ENCODE results near the gene SLC39A11.

SLC39A11 gene

DNA sequence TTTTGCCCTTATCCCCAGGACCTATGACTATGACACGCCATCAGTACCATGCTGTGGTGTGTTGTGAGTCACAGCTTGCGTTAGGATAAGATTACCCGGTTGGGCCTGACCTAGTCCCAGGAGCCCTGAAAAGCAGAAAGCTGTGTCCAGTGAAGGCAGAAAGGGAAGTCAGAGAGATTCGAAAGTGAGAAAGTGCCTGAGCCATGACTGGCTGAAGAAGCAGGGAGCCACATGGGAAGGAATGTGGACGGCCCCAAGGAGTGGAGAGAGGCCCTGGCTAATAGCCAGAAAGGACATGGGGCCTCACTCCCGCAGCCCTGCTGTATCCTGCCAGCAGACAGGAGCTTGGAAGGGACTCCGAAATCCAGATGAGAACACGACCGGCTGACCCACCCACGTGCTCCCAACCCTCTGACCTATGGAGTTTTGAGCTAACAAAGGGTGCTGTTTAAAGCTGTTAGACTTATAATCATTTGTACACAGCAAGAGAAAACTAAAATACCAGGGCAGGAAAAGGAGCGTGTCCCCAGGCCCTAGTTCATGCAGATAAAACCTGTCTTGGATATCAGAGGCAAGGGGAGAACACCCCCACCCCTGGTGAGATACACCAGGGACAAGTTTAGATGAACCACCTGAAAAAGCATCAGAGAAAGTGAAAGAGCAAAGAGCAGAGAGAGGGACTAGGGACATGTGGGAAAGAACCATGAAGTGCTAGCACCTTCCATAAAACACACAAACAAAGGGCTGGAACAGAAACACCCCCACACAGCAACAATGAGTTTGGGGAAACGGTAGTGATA lies 115.3 kb downstream of the SLC39A11 start:
- peak; percentile 21 for DNase-seq (ENCODE audit: low spot score)

DNA sequence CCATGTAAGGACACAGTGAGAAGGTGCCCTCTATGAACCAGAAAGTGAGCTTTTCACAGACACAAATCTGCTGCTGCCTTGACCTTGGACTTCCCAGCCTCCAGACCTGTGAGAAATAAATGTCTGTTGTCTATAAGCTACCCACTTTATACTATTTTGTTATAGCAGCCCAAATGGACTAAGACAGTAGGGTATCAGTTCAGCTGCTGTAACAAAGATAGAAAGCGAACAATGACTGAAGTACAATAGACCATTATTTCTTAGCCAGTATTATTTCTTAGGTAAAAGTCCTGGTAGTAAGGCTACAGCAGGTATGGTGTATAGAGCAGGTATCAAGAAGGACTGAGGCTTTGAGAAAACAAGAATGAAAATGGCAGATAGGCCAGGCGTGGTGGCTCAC lies 117.0 kb downstream of the SLC39A11 start:
- DNase-seq (ENCODE audit: low spot score) = no peak

DNA sequence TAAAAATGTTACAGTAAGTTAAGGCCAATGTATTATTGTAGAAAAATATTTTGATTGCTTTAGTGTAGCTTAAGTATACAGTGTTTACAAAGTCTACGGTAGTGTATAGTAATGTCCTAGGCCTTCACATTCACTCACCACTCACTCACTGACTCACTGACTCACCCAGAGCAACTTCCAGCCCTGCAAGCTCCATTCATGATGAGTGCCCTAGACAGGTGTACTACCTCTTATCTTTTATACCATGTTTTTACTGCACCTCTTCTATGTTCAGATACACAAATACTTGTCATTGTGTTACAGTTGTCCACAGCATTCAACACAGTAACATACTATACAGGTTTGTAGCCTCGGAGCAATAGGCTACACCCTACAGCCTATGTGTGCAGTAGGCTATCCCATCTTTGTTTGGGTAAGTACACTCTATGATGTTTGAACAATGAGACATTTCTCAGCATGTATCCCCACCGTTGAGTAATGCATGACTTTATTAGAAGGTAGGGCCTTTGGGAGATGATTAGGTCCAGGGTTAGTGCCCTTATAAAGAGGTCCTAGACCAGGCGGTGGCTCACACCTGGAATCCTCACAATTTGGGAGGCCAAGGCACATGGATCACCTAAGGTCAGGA lies 117.8 kb downstream of the SLC39A11 start:
- no peak for DNase-seq (ENCODE audit: low spot score)

DNA sequence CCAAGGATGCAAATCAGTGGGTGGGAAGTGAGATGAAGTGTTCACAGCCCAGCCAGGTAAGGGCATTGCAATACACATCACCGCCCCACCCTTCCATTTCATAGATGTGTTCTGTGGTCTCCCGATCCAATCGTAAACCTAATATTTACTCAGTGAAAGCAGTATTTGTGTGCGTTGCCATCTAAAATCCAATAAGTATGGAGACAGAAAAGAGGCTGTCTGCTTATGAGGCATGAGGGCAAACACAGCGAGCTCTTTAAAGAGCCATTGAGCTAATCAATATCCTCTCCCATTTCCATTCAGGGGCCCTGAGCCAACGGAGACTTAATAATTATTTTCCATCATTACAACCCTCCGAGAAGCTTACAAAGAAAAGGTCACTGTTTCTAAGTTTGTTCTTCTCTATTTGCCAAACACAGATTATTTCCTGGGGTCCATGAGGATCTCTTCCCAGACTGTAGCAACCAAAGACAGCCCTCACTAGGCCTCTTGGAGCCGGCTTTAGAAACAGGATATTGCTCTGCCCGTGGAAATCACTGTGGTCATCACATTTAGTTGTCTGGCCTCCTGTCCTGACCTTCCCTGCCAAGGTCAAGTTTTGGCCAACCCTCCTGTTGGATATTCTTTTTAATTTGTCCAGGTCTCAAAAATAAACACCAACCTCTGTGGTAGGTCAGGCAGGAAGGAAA lies 120.1 kb downstream of the SLC39A11 start:
- no peak for DNase-seq (ENCODE audit: low spot score)

DNA sequence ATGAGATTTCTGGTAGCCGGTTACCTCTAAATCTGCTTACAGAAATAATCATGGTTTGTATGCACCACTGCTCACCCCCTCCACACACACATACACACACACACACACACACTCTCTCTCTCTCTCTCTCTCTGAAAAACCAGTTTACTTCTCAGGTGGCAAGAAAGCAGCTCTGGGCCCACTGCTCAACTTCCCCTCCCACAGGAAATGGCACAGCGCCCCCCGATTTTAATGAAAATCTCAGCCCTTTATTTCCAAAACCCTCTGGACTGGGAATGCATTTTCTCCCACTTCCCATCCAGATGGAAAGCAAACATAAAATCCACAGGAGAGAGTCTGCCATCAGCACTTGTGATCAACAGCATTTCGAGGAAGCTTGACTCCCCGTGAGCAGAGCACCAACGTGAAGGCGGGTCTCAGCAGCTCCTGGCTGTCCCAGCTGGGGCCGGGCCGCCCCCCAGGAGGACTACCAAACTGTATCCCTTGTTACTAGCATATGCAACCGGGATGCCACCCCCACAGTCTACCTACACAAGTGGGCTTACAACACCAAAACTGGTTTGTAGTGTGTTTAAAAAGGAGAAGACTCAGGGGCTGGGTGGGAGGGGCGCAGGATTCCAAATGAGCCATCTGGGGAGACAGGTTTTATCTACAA lies 121.1 kb downstream of the SLC39A11 start:
- no peak for DNase-seq (ENCODE audit: low spot score)

DNA sequence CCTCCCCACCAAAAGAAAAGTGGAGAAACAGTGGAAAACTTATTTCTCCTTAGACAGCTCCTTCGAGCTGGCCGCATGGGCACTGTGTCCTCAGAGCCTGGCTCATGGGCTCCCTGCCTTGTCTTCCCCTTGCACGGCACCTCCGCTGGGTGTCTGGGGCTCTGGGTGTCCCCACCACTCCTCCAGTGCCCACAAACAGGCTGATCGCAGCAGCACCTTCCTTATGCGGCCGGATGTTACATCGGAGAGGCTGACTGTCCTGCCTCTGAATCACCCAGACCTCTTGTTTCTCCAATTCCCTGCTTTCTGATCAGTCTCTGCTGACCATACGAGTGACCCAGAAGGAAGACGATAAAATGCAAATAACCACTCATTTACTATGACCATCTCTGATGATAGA lies 121.7 kb downstream of the SLC39A11 start:
- DNase-seq (ENCODE audit: low spot score) = no peak

DNA sequence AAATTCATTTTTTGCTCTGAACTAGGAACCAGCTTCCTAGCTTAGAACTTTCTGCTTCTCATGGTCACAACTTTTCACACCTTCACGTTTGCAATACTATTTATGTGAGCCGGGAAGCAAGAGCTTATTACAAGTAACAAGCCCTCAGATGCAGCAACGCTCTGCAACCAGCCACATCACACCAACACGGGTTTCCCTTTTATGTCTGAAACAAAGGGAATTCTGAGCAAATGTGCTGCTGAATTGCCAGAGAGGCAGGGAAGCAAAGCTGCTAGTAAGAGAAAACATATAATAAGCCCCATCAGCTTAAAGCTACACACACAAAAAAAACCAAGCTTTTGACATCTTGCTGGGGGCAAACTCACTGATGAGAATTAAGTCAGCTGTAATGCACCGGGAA lies 122.2 kb downstream of the SLC39A11 start:
- no peak for DNase-seq (ENCODE audit: low spot score)

DNA sequence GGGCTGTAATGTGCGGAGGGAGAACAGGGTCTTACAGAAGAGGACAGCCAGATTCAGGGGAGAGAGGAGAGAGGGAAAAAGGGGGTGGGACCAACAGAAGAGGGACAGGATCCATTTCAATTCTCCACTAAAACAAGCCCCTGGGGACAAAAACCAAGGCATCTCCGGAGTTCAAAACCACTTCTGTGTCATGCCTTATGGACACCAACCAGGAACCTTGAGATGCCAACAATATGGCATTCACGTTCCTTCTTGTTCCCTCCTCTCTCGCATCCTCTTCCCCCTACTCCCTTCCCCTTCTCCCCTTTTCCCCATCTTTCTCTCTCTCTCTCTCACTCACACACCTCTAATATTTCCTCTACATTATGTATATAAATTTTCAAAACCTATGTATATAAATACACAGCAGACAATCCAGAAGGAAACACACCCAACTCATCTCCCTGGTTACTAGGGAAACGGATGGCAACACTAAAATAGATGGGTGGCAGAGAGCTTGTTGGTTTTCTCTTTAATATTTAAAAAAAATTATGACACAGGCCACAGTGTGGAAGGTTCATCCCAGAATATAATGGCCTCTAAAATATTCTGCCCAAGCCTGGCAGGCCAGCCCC lies 123.1 kb downstream of the SLC39A11 start:
- no peak for DNase-seq (ENCODE audit: low spot score)

DNA sequence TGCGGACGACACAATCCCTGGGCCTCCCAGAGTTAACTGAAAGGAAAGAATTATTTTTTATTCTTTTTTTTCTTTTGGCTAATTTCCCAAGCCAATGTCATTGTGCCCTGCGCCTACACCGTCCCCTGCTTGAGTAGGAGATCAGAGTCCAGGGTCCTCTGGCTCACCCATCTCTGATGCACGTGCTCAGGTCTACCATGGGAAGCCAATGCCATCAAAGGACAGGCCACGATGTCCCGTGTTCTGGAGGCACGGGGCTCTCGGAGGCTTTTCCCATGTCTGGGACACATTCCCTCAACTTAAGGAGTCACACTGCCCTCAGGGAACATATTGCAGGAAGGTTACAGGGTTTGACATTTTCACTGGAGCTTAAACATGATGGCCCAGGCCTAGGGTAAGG lies 123.7 kb downstream of the SLC39A11 start:
- no peak for DNase-seq (ENCODE audit: low spot score)

DNA sequence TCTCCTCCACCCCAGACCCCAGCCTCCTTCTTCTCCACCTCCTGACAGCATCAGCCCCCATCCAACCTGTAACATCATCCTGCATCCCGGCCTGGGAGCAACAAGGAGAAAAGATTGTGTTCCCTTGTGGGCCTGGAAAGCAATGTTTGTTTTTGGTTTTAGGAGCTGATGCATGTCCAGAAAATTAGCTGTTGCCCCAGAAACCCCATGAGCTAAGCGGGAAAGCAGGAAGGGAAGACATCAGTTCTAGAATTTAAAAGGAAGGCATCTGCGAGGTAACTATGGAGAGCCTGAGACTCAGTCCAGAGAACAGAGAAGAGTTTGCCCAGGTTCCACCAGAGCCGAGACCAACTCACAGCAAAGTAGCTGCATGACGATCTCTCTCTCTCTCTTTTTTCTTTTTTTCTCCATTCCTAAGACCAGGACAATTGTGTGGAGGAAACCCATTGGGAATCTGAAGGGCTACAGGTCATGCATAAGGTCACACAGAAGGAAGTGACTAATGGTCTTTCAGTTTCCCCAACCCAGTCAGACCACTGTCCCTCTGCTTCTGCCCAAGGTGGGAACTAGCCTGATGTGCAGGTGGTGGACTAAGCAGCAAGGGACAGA lies 124.4 kb downstream of the SLC39A11 start:
- DNase-seq (ENCODE audit: low spot score) = peak; percentile 7

DNA sequence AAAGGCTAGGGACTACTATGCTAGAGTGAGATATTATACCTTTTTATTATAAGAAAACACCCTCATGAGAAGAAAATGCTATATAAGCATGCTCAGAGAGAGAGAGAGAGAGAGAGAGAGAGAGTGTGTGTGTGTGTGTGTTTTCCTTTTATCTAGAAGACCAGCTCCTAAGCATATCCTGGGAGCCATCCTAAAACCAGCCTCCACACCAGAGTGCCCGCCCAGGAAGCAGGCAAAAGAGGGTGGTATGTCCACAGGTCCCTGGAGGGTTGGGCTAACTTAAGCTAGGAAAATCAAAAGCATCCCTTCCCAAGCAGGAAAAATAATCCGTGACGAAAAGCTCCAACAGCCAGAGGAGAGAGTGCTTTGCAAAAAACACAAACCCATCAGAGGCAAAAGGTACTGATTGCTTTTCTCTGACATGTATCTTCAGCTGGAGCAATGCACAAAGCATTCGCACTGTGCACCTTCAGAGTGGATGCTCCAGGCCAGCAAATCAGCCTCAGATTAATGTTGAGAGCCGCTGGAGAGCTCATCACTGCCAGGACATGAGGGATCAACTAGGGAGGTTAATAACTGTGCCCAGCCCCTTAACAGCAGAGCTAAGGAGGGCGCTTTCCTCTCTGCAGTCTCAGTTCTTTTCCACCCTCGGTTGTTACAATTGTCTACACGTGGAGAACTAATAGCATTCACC lies 125.1 kb downstream of the SLC39A11 start:
- DNase-seq (ENCODE audit: low spot score) = no peak

DNA sequence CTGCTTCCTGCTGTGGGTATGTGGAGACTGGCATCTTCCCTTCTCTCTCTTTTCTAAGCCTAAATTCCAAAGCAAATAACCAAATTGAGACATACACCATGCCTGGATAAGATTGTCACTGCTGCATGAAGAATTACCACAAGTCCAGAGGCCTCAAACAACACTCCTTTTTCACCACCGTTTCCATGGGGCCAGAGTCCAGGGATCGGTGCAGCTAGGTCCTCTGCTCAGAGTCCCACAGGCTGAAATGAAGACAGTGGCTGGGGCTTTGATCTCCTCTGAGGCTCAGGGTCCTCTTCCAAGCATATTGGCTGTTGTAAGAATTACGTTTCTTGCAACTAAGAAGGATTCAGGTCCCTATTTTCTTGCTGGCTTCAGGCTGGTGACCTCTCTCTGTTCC lies 130.4 kb downstream of the SLC39A11 start:
- no peak for DNase-seq (ENCODE audit: low spot score)

DNA sequence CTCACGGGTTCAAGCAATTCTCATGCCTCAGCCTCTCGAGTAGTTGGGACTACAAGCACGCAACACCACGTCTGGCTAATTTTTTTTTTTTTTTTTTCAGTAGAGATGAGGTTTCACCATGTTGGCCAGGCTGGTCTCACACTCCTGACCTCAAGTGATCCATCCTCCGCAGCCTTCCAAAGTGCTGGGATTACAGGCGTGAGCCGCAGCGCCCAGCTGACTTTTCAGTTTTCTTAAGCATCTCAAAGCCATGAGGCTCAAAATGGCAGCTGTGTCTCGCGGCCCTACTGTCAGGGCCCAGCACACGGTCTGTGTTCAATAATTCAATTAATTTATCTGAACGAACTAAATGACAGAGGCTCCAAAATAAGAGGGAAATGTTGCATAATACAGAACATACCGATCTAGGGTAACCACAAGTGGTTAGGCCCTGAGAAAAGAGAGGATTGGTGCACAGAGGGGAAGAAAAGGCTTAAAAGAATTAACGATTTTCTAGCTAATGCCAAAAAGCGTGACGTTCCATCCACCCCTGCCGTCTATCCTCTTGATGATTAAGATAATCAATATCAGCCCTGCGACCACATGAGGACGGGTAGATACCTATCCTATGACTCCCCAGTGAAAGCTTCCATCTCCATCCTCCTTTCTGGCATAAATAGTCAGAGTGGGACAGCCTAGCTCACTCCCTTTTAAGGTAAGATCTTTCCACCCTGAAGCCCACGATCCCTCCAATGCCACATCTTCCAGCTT lies 136.9 kb downstream of the SLC39A11 start:
- DNase-seq (ENCODE audit: low spot score) = no peak

DNA sequence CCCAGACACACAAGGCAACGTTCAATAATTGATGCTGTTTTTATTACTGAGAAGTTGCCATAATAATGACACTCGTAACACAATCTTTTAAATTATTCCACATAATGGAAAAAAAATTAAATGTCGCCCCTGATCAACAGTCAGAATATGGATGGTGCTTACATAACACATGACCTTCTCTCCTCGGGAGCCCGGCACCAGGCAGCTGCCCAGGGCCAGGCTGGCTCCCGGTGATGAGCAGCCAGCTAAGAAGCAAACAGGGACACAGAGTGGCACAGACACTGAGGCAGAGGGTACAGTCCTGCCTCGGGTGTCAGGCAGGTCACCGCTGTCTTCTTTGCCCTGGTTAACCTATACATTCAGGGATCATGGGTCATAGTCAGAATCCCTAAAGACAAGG lies 137.9 kb downstream of the SLC39A11 start:
- DNase-seq (ENCODE audit: low spot score) = no peak

DNA sequence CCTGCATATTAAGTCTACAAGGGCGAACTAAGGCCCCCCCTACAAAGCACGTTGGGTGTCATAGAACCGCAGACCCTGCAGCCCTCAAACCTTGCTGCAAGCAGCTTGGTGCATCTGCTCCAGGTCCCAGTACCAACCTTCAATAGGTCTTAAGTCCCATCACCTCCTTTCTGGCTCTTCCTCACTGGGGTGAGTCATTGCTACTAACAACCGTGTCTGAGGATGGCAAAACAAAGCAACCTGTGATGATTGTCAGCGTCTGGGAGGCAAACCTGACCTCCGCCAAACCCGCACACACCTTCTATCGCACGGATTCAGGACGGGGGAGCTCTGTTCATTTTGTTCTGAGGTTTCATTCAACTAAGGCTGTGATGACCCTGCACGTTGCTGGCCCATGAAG lies 138.9 kb downstream of the SLC39A11 start:
- DNase-seq (ENCODE audit: low spot score) = no peak

DNA sequence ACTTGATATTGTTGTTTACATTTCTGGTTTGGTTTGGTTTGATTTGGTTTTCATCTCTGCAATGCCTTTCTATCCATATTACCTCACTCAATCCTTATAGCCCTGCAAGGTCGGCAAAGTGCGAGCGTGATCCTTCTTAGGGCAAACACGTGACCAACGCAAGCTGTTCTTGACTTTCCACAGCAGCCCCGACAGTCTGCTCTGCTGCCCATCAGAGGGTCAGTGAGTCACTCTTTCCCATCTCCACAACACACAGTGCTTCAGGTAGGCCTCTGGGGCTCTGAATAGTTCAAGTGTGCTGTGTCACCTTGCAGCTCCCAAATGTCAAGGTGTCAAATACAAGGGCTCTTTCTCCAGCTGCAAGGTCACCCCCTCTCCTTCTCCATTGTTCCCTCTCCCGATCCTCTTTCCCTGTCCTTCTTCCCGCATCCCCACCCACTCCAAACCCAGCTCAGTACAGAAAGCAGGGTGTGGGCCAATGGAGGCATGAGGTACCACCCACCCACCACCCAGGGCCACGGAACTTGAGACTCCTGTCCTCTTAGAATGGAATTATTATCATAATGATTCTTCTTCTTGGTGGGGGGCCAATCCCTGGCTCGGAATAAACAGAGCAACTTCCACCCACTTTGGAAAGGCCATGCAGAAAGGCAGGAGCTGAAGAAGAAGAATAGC lies 139.7 kb downstream of the SLC39A11 start:
- DNase-seq (ENCODE audit: low spot score) = no peak

DNA sequence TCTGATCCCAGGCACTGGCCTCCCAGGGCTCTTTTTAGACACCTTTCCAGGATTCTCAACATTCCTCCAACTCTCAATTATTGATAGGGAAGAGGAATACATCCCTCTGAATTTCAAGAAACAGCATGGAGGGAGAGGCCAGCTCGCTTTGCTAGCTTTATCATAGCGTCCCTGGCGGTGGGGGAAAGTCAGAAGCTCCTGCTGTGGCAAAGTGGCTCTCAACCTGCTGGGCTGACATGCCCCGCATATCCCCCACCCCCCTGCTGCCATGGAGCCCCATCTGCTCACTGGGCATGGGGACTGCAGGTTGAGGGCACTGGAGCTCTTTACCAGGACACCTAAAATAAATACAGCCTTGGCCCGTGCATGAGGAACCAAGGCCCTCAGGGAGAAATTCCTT lies 140.3 kb downstream of the SLC39A11 start:
- no peak for DNase-seq (ENCODE audit: low spot score)

DNA sequence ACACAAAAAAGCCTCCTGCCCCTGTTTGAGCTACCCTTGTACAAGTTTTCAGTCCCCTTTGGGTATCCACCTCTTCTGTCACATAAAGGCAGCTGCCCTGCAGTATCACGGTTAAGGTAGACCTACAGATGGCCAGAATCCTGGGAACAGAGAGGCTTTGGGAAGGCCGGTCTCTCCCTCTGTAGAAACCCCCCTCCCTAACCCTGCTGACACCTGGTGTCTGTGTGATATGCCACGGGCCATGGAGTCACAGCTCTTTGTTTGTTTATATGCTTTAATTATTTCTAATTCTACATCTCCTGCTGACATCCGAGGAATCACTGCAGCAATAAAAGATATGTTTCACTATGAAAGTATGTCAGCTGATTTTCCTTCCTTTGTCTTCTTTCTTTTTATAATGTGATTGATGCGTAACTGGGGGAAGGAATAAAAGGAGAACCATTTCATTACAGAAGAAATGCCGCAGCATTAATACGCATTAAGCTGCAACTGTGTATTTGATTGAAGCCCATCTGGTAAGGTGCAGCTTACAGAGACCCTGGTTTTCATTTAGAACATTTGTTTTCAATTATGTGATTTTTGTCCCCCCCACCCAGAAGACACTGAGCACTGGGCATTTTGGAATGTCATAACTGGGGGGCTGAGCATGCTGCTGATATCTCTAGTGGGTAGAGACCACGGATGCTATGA lies 142.1 kb downstream of the SLC39A11 start:
- DNase-seq (ENCODE audit: low spot score) = no peak

DNA sequence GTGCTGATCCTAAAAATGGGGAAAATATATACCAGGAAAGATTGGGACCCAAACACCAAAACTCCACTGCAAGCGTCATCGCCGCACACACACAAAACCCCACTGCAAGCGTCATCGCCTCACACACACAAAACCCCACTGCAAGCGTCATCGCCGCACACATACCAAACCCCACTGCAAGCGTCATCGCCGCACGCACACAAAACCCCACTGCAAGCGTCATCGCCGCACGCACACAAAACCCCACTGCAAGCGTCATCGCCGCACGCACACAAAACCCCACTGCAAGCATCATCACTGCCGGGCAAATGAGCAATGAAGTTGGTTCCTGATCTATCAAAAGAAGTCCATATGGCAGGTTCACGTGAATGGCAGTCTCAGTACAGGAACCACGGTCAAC lies 144.4 kb downstream of the SLC39A11 start:
- no peak for DNase-seq (ENCODE audit: low spot score)
